Inflammatory macrophage treated with lipopolysaccharide for 4 hours (primary cell): ENCODE measurements around the gene ANKRD23.

Experiments used
- DNase-seq: peaks from one replicate; pipeline ENCODE4 v3.0.0-alpha.2; 2020

ANKRD23 gene

GRCh38 chr2:96835830-96836229 is 8.0 kb downstream of the ANKRD23 start:
- no peak for DNase-seq

- DNase-seq, result no peak
These were observed 10.9 kb downstream of the ANKRD23 start for GRCh38 chr2:96832754-96833507.

DNA sequence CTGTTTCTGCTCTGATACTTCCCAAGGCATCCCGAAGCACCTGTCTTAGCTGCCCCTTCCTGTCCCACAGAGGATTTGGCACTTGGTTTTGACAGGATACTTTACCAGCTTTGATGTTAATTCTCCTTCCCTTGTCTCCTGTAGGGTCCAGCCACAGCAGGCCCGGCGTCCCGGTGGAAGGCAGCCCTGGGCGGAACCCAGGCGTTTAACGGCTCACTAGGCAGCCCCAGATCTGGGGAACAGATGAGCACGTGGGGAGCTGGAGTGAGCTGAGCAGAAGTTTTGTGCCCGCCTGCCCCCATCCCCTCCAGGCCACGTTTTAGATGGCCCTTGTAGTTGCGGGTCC is 11.4 kb downstream of the ANKRD23 start:
- no peak for DNase-seq

DNA sequence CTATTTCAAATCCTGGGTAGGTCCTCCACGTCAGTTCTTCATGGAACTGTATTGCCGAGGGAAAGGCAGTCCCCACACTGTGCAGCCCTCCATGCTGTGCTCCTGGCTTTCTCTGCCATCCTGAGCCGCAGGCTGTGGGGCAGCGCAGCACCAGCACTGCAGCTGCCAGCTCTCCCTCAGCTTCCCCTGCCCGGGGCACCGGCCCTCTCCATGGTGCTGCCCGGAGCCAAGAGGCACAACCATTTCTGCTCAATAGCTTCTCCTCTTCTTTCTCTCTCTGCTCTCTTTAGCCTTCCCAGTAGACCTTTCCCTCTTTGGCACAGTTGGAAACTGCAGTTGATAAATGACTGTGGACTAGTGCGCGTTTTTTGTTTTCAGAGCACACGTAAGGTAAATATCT is 12.1 kb downstream of the ANKRD23 start:
- DNase-seq, result no peak

DNA sequence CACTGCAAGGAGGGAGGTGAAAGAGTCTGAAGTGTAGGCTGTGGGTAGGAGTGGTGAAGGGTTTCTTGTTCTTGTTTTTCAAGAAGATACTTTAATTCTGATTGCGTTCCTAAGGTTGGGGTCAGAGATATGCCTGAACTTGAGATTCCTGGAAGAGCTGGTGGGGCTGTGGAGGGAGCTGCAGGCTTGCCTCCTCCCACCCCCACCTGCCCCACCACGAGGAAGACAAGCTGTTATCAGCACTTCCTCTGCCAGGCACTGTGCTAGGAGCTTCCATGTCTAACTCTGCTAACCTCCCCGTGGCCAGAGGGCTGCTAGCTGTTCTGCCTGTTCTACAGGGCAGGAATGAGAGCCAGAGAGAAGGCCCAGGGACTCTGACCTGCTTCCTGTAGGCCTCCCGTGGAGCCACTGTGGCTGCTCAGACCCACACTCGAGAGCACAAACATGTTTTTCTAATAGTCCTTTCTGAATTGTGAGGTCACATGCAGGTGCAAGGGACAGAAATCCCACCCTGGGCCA is 13.7 kb downstream of the ANKRD23 start:
- no peak for DNase-seq

- DNase-seq, result no peak
These were observed 14.9 kb downstream of the ANKRD23 start for GRCh38 chr2:96828874-96829273.

DNA sequence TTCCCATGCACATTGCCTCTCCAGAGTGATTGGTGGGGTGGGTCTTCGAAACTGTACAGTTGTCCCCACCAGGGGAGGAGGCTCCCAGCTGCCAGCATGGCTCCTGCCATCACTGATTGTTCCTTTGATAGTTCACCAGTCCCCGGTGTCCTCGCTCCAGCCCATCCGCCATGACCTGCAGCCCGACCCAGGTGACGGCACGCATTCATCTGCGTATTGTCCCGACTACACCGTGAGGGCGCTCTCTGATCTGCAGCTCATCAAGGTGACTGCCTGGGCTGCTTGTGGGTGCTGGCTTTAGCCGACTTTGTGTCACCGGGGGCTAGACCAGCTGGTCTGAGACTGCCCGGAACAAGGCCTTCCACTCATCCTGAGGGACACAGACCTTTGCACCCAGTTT is 15.4 kb downstream of the ANKRD23 start:
- no peak for DNase-seq

DNA sequence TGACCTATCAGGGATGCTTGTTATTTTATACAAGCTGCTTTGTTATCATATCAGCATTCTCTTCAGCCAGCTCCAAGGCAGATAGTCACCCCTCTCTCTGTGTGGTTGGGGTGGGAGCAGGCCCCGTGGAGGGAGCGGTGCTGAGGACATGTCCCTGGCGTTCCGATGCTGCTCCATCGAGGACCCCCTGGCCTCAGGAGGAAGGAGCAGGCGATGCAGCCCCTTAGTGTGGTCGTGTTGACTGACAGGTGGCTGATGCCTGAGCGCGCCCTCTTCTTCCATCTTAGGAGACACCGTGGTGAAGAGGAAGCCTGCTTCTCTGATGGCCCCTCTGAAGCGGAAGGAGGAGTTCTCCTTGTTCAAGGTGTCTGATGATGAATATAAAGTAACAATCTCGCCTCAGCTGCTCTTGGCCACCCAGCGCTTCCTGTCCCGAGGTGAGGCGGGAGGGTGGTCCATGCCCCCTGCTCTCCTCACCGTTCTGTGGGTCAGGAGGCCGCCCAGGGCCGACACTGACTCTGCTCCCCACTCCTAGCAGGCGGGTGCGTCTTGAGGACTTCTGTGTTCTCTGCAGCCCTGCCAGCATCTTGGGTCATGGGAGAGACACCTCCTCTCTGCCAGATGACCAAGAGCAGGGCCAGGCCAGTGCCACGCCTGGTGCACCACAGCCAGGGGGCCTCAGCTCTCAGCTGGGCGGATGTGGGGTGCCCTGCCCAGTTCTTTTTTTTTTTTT is 17.1 kb downstream of the ANKRD23 start:
- DNase-seq, result no peak

GRCh38 chr2:96825057-96825456 is 18.8 kb downstream of the ANKRD23 start:
- no peak for DNase-seq

DNA sequence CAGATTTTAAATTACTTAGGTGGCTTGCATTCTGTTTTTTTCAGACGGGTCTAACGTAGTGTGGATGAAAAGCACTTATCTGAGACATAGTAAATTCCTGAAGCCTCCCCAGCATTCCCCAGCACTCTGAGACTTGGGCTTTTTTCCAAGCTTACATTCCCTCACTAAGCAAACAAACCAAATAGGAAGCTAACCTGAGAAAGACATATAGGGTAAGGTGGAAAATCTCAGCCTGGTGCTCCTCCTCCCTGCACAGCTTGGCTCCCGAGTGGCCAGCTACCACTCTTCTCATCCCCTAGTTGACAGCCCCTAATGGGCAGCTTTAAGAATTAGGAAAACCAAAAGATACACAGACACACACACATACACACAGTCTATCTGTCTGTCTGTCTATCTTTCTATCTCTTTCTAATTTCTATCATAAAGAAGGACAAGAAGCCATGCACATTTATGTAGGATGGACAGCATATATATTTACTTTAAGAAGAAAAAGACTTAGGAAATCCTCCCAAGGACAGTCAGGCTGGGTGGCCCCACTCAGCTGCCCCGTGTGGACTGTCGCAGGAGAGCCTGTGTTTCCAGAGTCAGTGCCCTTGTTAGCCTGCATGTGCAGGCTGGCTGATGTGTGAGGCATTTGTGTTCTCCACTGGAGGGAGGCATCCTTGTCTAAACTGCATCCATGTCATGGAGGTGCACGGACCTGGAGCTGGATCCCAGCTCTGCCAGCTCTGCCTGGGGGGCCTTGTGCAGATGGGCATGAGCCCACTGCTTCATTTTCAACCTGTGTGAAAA is 19.5 kb downstream of the ANKRD23 start:
- DNase-seq, result no peak

GRCh38 chr2:96823198-96823597 is 20.6 kb downstream of the ANKRD23 start:
- DNase-seq, result no peak

DNA sequence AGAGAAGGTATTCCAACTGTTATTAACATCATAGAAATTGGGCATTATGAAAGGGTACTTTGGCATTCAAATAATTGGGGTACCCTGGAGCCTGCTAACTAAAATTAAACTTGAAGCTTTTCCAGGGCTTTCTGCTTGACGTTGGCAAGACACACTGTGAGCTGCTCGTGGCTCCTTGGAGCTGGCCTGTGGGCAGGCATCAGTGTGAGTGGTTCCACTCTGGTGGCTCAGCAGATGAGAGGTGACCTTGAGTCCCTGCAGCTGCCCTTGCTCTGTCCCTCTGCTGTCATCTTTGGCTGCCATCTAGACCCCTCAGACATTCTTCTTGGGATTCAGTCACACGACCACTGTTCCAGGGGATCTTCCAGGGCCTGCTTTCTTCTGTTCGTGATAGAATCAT is 21.0 kb downstream of the ANKRD23 start:
- no peak for DNase-seq

DNA sequence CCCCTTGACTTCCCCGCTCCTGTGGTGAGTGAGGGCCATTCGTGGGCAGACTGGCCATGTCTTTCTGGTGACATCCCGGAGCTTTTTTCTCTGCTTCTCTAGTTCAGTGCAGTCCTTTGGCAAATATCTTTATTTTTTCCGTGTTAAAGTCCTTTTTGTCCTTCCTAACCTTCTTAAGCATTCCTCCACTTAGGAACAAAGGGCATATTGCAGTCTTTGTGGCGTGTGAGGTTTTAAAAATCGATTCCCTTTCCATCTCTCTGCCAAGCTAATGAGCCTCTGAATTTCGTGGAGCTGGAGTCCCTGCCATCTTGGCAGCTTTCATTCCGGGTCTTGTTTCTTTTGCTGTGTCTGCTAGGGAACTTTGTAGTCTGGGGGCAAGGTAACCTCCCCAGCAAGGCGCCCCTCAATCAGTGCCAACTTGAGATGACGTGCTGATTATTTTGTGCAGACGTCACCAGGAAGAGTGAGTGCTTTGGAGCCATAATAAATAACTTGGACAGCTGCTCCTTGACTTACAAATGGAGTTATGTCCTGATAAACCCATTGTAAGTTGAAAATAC is 22.6 kb downstream of the ANKRD23 start:
- DNase-seq, result no peak

- DNase-seq, result no peak
These were observed 23.8 kb downstream of the ANKRD23 start for GRCh38 chr2:96819876-96820511.

- DNase-seq, result no peak
These were observed 24.5 kb downstream of the ANKRD23 start for GRCh38 chr2:96819128-96819875.

GRCh38 chr2:96817882-96818281 is 25.9 kb downstream of the ANKRD23 start:
- DNase-seq, result no peak

DNA sequence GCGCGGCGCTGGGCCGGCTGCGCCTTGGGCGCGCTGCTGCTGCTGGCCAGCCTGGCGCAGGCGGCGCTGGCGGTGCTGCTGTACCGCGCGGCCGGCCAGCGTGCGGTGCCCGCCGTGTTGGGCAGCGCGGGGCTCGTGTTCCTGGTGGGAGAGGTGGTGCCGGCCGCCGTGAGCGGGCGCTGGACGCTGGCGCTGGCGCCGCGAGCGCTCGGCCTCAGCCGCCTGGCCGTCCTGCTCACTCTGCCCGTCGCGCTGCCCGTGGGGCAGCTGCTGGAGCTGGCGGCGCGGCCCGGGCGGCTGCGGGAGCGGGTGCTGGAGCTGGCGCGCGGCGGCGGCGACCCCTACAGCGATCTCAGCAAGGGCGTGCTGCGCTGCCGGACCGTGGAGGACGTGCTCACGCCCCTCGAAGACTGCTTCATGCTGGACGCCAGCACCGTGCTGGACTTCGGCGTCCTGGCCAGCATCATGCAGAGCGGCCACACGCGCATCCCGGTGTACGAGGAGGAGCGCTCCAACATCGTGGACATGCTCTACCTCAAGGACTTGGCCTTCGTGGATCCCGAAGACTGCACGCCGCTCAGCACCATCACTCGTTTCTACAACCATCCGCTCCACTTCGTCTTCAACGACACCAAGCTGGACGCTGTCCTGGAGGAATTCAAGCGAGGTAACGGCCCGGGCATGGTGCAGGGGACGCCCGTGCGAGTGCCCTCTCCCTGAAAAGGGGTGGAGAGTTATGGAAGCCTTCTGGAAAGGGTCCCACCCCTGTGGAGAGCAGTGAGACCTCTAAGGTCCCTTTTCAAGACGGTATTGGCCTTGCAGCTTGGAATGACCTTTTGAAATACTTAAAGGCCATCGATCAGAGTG is 26.8 kb downstream of the ANKRD23 start:
- DNase-seq, result no peak

DNA sequence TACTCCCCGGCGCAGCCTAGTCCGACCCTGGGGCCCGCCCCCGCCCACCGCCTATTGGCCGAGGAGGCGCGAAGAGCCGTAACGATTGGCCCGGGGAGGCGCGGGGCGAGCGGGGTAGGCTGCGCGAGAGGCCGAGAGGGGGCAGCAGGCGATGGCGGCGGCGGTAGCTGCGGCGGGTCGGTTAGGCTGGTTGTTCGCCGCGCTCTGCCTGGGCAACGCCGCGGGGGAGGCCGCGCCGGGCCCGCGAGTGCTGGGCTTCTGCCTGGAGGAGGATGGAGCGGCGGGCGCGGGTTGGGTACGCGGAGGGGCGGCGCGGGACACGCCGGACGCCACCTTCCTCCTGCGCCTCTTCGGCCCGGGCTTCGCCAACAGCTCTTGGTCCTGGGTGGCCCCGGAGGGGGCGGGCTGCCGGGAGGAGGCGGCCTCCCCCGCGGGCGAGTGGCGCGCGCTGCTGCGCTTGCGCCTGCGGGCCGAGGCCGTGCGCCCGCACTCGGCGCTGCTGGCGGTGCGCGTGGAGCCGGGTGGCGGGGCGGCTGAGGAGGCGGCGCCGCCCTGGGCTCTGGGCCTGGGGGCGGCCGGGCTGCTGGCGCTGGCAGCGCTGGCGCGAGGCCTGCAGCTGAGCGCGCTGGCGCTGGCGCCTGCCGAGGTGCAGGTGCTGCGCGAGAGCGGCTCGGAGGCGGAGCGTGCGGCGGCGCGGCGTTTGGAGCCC is 27.5 kb downstream of the ANKRD23 start, which contains the start of gene CNNM3:
Gene CNNM3 (plus strand): TSS at position 142 of the 709 bp plus-strand sequence. CDS start 10 bp downstream, at position 152.
- DNase-seq, result peak; percentile 94

GRCh38 chr2:96815326-96816126 is 28.3 kb downstream of the ANKRD23 start:
- no peak for DNase-seq
